GM12872 (cell line): ENCODE measurements around the gene FXN.

Experiments
- TF ChIP-seq, protein P1 (sequence below): IDR thresholded peaks from 3 replicates; pipeline ENCODE4 v1.5.1; 2011; ENCODE audit warnings: low read depth, mild to moderate bottlenecking, low read length, moderate library complexity; ENCODE audit not compliant: insufficient read depth

FXN gene

DNA sequence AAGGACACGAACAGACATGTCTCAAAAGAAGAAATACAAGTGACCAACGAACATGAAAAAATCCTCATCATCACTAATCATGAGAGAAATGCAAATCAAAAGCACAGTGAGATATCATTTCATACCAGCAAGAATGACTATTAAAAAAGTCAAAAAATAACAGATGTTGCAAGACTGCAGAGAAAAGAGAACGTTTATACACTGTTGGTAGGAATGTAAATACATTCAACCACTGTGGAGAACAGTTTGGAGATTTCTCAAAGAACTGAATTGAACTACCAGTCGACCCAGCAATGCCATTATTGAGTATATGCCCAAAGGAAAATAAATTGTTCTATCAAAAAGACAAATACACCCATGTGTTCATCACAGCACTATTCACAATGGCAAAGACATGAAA is 45.7 kb downstream of the FXN start:
- TF ChIP-seq, protein P1, sequence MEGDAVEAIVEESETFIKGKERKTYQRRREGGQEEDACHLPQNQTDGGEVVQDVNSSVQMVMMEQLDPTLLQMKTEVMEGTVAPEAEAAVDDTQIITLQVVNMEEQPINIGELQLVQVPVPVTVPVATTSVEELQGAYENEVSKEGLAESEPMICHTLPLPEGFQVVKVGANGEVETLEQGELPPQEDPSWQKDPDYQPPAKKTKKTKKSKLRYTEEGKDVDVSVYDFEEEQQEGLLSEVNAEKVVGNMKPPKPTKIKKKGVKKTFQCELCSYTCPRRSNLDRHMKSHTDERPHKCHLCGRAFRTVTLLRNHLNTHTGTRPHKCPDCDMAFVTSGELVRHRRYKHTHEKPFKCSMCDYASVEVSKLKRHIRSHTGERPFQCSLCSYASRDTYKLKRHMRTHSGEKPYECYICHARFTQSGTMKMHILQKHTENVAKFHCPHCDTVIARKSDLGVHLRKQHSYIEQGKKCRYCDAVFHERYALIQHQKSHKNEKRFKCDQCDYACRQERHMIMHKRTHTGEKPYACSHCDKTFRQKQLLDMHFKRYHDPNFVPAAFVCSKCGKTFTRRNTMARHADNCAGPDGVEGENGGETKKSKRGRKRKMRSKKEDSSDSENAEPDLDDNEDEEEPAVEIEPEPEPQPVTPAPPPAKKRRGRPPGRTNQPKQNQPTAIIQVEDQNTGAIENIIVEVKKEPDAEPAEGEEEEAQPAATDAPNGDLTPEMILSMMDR = no peak

DNA sequence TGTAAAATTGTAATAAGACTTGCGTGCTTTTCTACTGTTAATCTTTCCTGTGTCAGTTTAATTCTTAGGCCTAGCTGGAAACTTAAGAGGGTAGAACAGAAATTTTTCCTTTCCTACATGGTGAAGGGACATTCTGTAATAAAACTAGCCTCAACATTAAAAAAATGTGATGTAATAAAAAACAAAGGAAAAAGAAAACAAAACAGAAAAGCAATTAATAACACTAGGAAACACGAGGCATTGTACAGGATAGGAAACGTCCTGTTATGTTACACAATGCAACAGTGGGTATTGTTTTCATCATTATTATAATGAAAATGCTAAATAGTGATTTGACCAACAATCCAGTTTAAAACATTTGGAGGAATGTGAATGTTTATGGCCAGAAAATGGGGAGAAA is 47.8 kb downstream of the FXN start:
- TF ChIP-seq, protein P1 = no peak

DNA sequence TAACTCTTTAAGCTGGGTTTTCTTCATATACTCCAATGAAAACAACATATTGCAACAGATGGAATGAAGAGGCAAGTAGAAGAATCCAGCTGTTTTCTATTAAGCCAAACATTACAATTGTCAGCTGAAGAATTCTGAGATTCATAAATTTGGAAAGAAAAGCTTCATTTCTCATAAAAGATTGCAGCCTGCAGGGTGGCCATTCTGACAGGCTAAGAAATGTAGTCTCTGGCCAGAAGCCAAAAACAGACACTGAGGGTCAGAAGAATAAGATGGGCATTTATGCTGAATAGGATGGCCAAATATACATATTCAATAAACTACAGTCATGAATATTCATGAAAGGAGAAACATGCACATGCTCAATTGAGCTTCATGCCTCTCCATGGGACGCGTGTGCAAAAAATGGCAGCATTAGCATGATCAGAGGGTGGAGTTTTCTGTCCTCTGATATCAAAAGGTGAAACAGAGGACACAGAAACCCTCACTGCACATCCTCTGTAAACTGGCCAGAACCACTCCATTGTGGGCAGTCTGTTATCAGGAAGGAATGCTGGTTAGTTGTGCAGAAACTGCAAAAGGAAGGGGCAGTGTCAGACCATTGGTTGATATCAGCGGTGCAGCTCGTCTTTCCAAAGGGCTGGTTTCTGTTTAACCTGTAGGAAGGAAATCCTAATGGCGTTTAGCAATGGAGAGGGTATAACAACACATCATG is 50.2 kb downstream of the FXN start:
- TF ChIP-seq, protein P1 = no peak

DNA sequence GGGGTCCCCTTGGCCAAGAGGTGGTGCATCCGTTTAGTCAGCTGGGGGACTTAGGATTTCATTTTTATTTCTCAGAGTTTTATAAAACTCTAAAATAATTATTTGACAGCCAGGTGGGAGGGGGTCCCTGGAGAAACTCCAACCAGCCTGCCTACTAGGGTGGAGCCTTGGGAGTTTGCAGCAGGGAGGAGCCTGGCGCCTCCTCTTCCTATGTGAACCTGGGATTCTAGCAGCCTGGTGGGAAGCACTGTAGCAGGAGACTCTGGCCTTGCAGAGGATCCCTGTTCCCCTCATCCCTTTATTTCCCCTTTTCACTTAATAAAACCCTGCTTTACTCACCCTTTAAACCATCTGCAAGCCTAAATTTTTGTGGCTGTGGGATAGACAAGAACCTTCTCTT is 50.8 kb downstream of the FXN start:
- TF ChIP-seq, protein P1 = no peak

DNA sequence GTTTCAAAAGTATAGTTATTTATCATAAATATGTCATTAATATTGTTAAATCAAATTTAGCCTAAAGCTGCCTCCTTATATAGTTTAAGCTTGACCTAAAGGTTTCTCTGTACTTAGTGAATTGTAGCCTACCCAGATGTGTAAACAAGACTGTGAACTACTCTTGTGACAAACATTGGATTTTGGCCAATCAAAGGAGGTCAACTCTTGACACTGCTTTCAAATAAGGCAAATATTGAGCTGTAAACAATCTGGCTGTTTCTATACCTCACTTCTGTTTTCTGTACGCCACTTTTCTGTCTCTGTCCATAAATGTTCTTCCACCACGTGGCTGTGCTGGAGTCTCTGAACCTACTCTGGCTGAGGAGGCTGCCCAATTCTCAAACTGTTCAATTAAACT is 51.2 kb downstream of the FXN start:
- TF ChIP-seq, protein P1 = no peak

DNA sequence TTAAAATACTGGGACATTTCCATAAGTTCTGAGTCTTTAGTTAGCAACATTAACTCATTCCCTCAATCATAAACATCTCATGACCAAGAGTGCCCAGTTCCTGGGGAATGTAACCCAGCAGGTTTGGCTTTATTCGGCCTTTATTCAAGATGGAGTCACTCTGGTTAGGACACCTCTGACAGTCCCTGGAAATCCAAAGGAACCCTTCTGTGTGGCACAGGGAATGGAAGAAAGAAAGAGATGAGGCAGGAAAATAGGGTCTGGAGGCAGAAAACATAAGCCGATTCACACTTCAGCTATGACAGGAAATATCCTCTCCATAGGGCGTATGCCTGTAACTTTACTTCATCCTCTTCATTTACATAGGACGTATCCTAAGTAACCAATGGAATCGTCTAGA is 53.5 kb downstream of the FXN start:
- TF ChIP-seq, protein P1 = no peak

DNA sequence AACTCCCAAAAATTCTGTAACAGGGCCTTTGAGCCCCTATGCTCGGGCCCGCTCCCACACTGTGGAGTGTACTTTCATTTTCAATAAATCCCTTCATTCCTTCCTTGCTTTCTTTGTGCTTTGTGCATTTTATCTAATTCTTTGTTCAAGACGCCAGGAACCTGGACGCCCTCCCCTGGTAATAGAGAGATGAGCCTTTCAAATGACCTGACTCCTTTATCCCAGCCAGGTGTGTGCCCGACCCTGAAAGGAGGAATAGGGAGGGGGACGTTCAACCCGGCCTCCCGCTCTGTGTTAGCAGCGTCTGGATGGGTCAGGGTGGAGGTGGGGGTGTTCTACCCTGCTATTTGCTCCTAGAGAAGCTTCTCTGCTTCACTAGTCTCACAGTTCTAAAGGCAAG is 53.9 kb downstream of the FXN start:
- TF ChIP-seq, protein P1 = no peak
